SK-N-SH treated with all-trans-retinoic acid at 6 μM for 48 hours (cell line): ENCODE data around the gene CNN1.

Experiments
- CSDC2 ChIP-seq: fragments of 250-450 bp; sonication (Bioruptor Pico); IDR thresholded peaks from 2 replicates; pipeline ENCODE4 v1.5.0; 2020; ENCODE audit warnings: mild to moderate bottlenecking, moderate library complexity
- CSRNP3 ChIP-seq: fragments of 250-450 bp; sonication (Bioruptor Pico); IDR thresholded peaks from 2 replicates; pipeline ENCODE4 v1.5.1; 2021; ENCODE audit warnings: mild to moderate bottlenecking, moderate library complexity
- ESRRG ChIP-seq: fragments of 250-450 bp; sonication (Bioruptor Pico); IDR thresholded peaks from 2 replicates; pipeline ENCODE4 v1.6.1; 2021; ENCODE audit warnings: mild to moderate bottlenecking
- GLIS3 ChIP-seq: fragments of 250-450 bp; sonication (Bioruptor Pico); IDR thresholded peaks from 2 replicates; pipeline ENCODE4 v1.5.0; 2020; ENCODE audit warnings: mild to moderate bottlenecking, moderate library complexity
- ISL1 ChIP-seq: fragments of 250-450 bp; sonication (Bioruptor Pico); IDR thresholded peaks from 2 replicates; pipeline ENCODE4 v2.1.2; 2022; ENCODE audit warnings: mild to moderate bottlenecking, moderate library complexity
- ZC3H10 ChIP-seq: fragments of 250-450 bp; sonication (Bioruptor Pico); IDR thresholded peaks from 2 replicates; pipeline ENCODE4 v1.5.1; 2021; ENCODE audit warnings: mild to moderate bottlenecking, moderate library complexity
- TF ChIP-seq, protein P1 (sequence below): fragments of 250-450 bp; sonication (Bioruptor Pico); IDR thresholded peaks from 2 replicates; pipeline ENCODE4 v1.8.0; 2021; ENCODE audit warnings: low read depth, mild to moderate bottlenecking, moderate library complexity, borderline replicate concordance
- TF ChIP-seq, protein P2 (sequence below): fragments of 250-450 bp; sonication (Bioruptor Pico); IDR thresholded peaks from 2 replicates; pipeline ENCODE4 v1.8.0; 2020; ENCODE audit warnings: mild to moderate bottlenecking, moderate library complexity, borderline replicate concordance

DNA sequence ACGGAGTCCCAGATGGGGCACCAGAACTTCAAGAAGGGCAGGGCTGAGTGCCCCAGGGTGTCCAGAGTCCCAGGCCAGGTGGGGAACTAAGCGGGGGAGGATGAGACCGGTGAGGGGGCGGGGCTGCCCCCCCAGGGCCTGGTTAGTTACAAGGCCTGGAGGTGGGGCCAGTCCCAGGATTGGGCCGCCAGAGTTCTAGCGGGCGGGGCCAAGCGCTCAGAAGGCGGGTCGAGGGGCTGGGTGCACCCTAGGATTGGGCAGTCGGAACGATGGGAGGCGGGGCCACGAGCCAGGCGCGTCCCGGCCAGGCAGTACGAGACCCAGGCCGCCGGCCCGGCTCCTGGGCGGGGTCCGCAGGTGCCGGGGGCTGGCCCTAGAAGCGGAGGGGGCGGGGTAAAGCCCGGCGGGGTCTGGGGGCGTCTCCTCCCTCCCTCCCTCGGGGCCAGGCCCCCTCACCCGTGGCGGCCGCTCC, 33.6 kb upstream of the CNN1 start:
- TF ChIP-seq, protein P1, sequence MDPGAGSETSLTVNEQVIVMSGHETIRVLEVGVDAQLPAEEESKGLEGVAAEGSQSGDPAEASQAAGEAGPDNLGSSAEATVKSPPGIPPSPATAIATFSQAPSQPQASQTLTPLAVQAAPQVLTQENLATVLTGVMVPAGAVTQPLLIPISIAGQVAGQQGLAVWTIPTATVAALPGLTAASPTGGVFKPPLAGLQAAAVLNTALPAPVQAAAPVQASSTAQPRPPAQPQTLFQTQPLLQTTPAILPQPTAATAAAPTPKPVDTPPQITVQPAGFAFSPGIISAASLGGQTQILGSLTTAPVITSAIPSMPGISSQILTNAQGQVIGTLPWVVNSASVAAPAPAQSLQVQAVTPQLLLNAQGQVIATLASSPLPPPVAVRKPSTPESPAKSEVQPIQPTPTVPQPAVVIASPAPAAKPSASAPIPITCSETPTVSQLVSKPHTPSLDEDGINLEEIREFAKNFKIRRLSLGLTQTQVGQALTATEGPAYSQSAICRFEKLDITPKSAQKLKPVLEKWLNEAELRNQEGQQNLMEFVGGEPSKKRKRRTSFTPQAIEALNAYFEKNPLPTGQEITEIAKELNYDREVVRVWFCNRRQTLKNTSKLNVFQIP (CRISPR knock-in tag) = no peak
- TF ChIP-seq ESRRG (CRISPR knock-in tag) = no peak
- no peak for TF ChIP-seq GLIS3 (CRISPR knock-in tag)
- TF ChIP-seq CSRNP3 (CRISPR knock-in tag) = no peak
- TF ChIP-seq, protein P2, sequence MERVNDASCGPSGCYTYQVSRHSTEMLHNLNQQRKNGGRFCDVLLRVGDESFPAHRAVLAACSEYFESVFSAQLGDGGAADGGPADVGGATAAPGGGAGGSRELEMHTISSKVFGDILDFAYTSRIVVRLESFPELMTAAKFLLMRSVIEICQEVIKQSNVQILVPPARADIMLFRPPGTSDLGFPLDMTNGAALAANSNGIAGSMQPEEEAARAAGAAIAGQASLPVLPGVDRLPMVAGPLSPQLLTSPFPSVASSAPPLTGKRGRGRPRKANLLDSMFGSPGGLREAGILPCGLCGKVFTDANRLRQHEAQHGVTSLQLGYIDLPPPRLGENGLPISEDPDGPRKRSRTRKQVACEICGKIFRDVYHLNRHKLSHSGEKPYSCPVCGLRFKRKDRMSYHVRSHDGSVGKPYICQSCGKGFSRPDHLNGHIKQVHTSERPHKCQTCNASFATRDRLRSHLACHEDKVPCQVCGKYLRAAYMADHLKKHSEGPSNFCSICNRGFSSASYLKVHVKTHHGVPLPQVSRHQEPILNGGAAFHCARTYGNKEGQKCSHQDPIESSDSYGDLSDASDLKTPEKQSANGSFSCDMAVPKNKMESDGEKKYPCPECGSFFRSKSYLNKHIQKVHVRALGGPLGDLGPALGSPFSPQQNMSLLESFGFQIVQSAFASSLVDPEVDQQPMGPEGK (CRISPR knock-in tag) = peak; percentile 41; the same call in 1 of the 2 replicates
- no peak for TF ChIP-seq ISL1 (CRISPR knock-in tag)
- no peak for TF ChIP-seq CSDC2 (CRISPR knock-in tag)
- no peak for TF ChIP-seq ZC3H10 (CRISPR knock-in tag)
